ENCODE results near the gene KRT6C.

KRT6C gene

DNA sequence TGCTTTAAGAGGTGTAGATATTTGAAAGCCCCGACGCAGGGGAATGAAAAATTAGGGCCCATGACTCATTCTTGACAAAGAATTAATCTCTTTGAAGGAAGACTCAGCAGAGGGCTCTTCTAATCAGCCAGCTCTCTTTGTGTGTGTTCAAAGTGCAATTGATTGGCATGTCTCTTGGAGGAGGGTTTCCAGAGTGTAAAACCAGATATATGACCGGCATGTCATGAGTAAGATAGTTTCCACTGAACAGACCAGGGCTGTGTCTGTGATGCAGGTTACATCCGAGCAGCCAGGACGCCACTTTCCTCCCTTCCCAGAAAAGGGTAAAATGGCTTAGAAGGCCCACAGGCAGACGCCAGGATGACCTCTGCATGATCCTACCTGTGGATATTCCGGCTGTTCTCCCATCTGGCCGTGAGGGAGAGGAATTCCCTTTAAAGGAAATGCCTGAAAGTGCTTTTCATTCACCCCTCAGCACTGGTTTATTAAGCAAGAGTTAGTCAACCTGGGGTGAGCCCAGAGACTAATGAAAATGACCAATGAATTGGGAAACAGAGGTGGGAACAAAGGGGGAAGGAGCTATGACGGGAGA lies 32.2 kb downstream of the KRT6C start:
- Histone ChIP-seq H3K27ac (ENCODE audit: extremely low read depth, low read depth, low read length) (no peak overlapping the region), H3K36me3 (ENCODE audit: control insufficient read depth in 2 of 2, insufficient read depth in 1 of 2, low read length in 2 of 2) (no peaks in the 10 kb centered on the region), H3K9me3 (ENCODE audit: control insufficient read depth, insufficient read depth, low read depth, low read length) (no peaks in the 10 kb centered on the region), H3K4me3 (ENCODE audit: low read depth, low read length) (no peak overlapping the region), H3K4me1 (ENCODE audit: control insufficient read depth, insufficient read depth, low read length) (no peaks in the 10 kb centered on the region)
- ChIA-PET POLR2A (no interaction called here), CTCF (interaction anchor here (0.8 to 1.5 kb wide), 5 partner anchors 14 to 438 kb away, joined by 3 to 4 read pairs (median 3); no protein-coding TSS in a partner anchor)
- no peak for TF ChIP-seq GLIS2 (tag by site-specific recombination; IDR thresholded peaks at IDR 0.05)
- TF ChIP-seq ZNF416 (tag by site-specific recombination; IDR thresholded peaks at IDR 0.05), result no peak

DNA sequence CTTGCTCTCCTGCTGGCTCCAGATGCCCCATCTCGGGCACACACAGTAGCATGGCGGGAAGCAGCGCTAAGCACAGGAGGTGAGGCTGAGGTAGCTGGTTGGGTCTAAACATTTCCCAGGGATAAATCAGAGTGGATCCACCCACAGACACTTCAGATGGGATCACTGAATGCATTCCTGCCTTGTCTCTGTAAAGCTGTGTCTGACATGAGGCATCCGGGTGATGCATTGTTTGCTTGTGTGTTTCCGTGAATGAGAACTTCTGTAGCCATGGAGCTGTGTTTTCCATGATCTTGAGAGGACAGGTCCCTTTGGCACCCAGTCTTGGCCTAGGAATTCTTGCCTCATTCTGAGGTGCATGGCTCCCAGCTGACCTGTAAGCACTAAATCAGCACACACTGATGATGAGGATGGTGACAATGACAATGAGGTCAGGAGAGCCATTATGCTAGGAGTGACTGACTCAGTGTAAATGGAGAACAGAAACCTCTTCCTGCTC lies 32.7 kb downstream of the KRT6C start:
- no peaks in the 10 kb centered on the region for H3K9me3 ChIP-seq (ENCODE audit: control insufficient read depth, insufficient read depth, low read depth, low read length)
- no peaks in the 10 kb centered on the region for H3K36me3 ChIP-seq (ENCODE audit: control insufficient read depth in 2 of 2, insufficient read depth in 1 of 2, low read length in 2 of 2)
- H3K27ac ChIP-seq (ENCODE audit: extremely low read depth, low read depth, low read length), result no peak overlapping the region
- CTCF ChIA-PET, result interaction anchor here (0.8 to 1.5 kb wide), 4 partner anchors 14 to 439 kb away, joined by 3 to 4 read pairs (median 3); no protein-coding TSS in a partner anchor
- no peaks in the 10 kb centered on the region for H3K4me1 ChIP-seq (ENCODE audit: control insufficient read depth, insufficient read depth, low read length)
- TF ChIP-seq, protein P1, sequence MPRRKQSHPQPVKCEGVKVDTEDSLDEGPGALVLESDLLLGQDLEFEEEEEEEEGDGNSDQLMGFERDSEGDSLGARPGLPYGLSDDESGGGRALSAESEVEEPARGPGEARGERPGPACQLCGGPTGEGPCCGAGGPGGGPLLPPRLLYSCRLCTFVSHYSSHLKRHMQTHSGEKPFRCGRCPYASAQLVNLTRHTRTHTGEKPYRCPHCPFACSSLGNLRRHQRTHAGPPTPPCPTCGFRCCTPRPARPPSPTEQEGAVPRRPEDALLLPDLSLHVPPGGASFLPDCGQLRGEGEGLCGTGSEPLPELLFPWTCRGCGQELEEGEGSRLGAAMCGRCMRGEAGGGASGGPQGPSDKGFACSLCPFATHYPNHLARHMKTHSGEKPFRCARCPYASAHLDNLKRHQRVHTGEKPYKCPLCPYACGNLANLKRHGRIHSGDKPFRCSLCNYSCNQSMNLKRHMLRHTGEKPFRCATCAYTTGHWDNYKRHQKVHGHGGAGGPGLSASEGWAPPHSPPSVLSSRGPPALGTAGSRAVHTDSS (tag by site-specific recombination; IDR thresholded peaks at IDR 0.05), result peak; percentile 47; the same call in 1 of the 2 replicates
- TF ChIP-seq ZNF629 (tag by site-specific recombination; IDR thresholded peaks at IDR 0.05) (peak; percentile 42; the same call in 1 of the 2 replicates), MYNN (tag by site-specific recombination; IDR thresholded peaks at IDR 0.05; ENCODE audit: borderline replicate concordance) (no peak)
- H3K4me3 ChIP-seq (ENCODE audit: low read depth, low read length), result no peak overlapping the region
- POLR2A ChIA-PET, result no interaction called here

DNA sequence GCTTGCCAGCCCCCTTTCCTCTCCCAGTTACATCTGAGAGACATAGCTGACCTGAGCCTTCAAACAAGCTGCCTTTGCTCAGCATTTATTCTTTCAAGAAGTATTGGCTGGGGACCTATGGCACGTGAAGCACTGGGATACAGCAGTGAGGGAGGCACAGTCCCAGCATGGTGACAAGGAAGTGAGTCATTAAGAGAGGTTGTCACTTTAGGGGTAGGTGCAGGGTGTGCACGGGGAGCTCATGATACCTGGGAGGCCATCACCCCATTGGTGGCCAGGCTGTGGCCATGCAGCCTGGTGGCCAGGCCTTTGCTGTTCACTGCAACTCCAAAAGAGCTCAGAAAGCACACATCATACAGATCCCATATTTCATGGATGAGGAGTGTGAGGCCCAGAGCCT lies 33.8 kb downstream of the KRT6C start:
- H3K36me3 ChIP-seq (ENCODE audit: control insufficient read depth in 2 of 2, insufficient read depth in 1 of 2, low read length in 2 of 2), result no peaks in the 10 kb centered on the region
- H3K9me3 ChIP-seq (ENCODE audit: control insufficient read depth, insufficient read depth, low read depth, low read length), result no peaks in the 10 kb centered on the region
- ChIA-PET CTCF (interaction anchor here (0.6 kb wide), 2 partner anchors 153 to 438 kb away, joined by 4 to 5 read pairs; no protein-coding TSS in a partner anchor), POLR2A (no interaction called here)
- H3K4me3 ChIP-seq (ENCODE audit: low read depth, low read length), result no peak overlapping the region
- TF ChIP-seq ZNF433 (tag by site-specific recombination; IDR thresholded peaks at IDR 0.05; ENCODE audit: low read depth) (no peak), ZNF114 (tag by site-specific recombination; IDR thresholded peaks at IDR 0.05) (no peak), ZNF660 (tag by site-specific recombination; IDR thresholded peaks at IDR 0.05) (no peak), ZBTB8A (tag by site-specific recombination; IDR thresholded peaks at IDR 0.05) (no peak), ZNF792 (tag by site-specific recombination; IDR thresholded peaks at IDR 0.05) (no peak), ZNF266 (tag by site-specific recombination; IDR thresholded peaks at IDR 0.05; ENCODE audit: low read depth) (no peak), ZNF785 (tag by site-specific recombination; IDR thresholded peaks at IDR 0.05) (no peak), GFI1B (tag by site-specific recombination; IDR thresholded peaks at IDR 0.05) (no peak), OSR2 (tag by site-specific recombination; IDR thresholded peaks at IDR 0.05) (no peak), ZBTB48 (tag by site-specific recombination; IDR thresholded peaks at IDR 0.05) (no peak), ZNF248 (tag by site-specific recombination; IDR thresholded peaks at IDR 0.05) (no peak), ZNF600 (tag by site-specific recombination; IDR thresholded peaks at IDR 0.05) (no peak), ZNF76 (tag by site-specific recombination; IDR thresholded peaks at IDR 0.05; ENCODE audit: borderline replicate concordance, low read depth) (no peak), FEZF1 (tag by site-specific recombination; IDR thresholded peaks at IDR 0.05) (no peak), ZFP69B (tag by site-specific recombination; IDR thresholded peaks at IDR 0.05) (no peak), ZNF214 (tag by site-specific recombination; IDR thresholded peaks at IDR 0.05; ENCODE audit: borderline replicate concordance) (no peak)
- TF ChIP-seq, protein P2, sequence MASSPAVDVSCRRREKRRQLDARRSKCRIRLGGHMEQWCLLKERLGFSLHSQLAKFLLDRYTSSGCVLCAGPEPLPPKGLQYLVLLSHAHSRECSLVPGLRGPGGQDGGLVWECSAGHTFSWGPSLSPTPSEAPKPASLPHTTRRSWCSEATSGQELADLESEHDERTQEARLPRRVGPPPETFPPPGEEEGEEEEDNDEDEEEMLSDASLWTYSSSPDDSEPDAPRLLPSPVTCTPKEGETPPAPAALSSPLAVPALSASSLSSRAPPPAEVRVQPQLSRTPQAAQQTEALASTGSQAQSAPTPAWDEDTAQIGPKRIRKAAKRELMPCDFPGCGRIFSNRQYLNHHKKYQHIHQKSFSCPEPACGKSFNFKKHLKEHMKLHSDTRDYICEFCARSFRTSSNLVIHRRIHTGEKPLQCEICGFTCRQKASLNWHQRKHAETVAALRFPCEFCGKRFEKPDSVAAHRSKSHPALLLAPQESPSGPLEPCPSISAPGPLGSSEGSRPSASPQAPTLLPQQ (tag by site-specific recombination; IDR thresholded peaks at IDR 0.05), result no peak
- TF ChIP-seq, protein P3, sequence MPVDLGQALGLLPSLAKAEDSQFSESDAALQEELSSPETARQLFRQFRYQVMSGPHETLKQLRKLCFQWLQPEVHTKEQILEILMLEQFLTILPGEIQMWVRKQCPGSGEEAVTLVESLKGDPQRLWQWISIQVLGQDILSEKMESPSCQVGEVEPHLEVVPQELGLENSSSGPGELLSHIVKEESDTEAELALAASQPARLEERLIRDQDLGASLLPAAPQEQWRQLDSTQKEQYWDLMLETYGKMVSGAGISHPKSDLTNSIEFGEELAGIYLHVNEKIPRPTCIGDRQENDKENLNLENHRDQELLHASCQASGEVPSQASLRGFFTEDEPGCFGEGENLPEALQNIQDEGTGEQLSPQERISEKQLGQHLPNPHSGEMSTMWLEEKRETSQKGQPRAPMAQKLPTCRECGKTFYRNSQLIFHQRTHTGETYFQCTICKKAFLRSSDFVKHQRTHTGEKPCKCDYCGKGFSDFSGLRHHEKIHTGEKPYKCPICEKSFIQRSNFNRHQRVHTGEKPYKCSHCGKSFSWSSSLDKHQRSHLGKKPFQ (tag by site-specific recombination; IDR thresholded peaks at IDR 0.05), result no peak
- TF ChIP-seq, protein P4, sequence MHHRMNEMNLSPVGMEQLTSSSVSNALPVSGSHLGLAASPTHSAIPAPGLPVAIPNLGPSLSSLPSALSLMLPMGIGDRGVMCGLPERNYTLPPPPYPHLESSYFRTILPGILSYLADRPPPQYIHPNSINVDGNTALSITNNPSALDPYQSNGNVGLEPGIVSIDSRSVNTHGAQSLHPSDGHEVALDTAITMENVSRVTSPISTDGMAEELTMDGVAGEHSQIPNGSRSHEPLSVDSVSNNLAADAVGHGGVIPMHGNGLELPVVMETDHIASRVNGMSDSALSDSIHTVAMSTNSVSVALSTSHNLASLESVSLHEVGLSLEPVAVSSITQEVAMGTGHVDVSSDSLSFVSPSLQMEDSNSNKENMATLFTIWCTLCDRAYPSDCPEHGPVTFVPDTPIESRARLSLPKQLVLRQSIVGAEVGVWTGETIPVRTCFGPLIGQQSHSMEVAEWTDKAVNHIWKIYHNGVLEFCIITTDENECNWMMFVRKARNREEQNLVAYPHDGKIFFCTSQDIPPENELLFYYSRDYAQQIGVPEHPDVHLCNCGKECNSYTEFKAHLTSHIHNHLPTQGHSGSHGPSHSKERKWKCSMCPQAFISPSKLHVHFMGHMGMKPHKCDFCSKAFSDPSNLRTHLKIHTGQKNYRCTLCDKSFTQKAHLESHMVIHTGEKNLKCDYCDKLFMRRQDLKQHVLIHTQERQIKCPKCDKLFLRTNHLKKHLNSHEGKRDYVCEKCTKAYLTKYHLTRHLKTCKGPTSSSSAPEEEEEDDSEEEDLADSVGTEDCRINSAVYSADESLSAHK (tag by site-specific recombination; IDR thresholded peaks at IDR 0.05), result no peak
- no peak overlapping the region for H3K27ac ChIP-seq (ENCODE audit: extremely low read depth, low read depth, low read length)
- H3K4me1 ChIP-seq (ENCODE audit: control insufficient read depth, insufficient read depth, low read length), result no peaks in the 10 kb centered on the region

All from HEK293 (cell line).